ENCODE results near the gene PLXNA4.

DNA sequence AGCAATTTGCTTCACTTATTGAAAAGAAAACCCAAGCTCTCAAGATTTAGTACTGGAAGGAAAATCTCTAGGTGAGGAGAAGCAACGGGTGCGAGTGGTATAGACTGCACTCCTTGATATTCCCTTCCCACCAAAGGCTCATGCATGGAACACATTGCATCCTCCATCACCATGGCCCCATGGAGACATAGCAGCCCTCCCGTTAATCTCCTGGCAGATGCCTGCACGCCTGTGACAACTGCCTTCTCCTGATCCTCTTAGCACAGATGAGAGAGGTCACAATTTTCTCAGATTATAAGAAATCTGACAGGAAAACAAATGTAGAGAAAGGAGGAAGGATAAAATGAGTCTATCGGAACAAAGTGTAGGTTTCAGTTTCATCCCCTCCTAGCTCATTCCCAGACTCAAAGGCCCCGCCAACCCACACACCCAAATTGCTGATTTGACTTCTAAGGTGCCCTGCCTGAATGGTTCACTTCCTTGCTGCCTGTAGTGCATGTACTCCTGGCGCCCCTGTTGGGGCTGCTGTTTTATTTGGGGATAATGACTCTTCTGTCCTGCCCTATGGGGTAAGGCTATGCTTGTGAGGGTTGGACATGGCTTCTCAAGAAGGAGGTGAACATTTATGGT lies 50.0 kb downstream of the PLXNA4 start:
- TF ChIP-seq, protein P1, sequence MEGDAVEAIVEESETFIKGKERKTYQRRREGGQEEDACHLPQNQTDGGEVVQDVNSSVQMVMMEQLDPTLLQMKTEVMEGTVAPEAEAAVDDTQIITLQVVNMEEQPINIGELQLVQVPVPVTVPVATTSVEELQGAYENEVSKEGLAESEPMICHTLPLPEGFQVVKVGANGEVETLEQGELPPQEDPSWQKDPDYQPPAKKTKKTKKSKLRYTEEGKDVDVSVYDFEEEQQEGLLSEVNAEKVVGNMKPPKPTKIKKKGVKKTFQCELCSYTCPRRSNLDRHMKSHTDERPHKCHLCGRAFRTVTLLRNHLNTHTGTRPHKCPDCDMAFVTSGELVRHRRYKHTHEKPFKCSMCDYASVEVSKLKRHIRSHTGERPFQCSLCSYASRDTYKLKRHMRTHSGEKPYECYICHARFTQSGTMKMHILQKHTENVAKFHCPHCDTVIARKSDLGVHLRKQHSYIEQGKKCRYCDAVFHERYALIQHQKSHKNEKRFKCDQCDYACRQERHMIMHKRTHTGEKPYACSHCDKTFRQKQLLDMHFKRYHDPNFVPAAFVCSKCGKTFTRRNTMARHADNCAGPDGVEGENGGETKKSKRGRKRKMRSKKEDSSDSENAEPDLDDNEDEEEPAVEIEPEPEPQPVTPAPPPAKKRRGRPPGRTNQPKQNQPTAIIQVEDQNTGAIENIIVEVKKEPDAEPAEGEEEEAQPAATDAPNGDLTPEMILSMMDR (IDR thresholded peaks at IDR 0.05 in 2 of 3, conservative IDR thresholded peaks at IDR 0.05 in 1 of 3; ENCODE audit: borderline replicate concordance in 1 of 3, insufficient read depth in 1 of 3, low read depth in 2 of 3, low read length in 2 of 3), result no peak
- no peak for TF ChIP-seq RAD21 (IDR thresholded peaks at IDR 0.05; ENCODE audit: low read depth)
- no peak for TF ChIP-seq POLR2A (IDR thresholded peaks at IDR 0.05; ENCODE audit: borderline replicate concordance, extremely low read depth, insufficient read depth, insufficient read length)
- TF ChIP-seq, protein P2, sequence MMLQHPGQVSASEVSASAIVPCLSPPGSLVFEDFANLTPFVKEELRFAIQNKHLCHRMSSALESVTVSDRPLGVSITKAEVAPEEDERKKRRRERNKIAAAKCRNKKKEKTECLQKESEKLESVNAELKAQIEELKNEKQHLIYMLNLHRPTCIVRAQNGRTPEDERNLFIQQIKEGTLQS (IDR thresholded peaks at IDR 0.05), result no peak
- no peak for TF ChIP-seq SIN3A (IDR thresholded peaks at IDR 0.05; ENCODE audit: low read depth)
- no peak for TF ChIP-seq SRF (IDR thresholded peaks at IDR 0.05; ENCODE audit: low read depth)
- no peak for TF ChIP-seq CEBPB (IDR thresholded peaks at IDR 0.05; ENCODE audit: low read depth)
